SK-N-SH (cell line): Measurements from ENCODE around the gene ACE. TPM values are rescaled to one million over a fixed set of nuclear protein-coding genes. Genes with fewer than 3 reads are reported as not detected.

Experiments
- CTCF ChIA-PET: fragments of 300-600, 350-600 bp; formaldehyde crosslinking; extraction: SDS; loops from one replicate; lab custom pipeline; 2021; lab: Yijun Ruan, JAX
- POLR2A ChIA-PET: fragments of 350-600 bp; sonication (Branson Sonifier 250); formaldehyde crosslinking; extraction: SDS; loops from one replicate; lab custom pipeline; 2020; ENCODE audit warnings: antibody characterized with exemption, inconsistent platforms; lab: Yijun Ruan, JAX
- DNase-seq: peaks from one replicate; pipeline ENCODE4 v3.0.0; 2012
- H2AFZ ChIP-seq: fragments of 200-600 bp; sonication (generic); 2 replicates; pipeline ENCODE4 v1.8.1; 2016; ENCODE audit warnings: antibody characterized with exemption, mild to moderate bottlenecking, low read depth
- H3F3A ChIP-seq: fragments of 200-600 bp; sonication (generic); replicated peaks from 2 replicates; pipeline ENCODE3; 2016; ENCODE audit warnings: antibody characterized with exemption, mild to moderate bottlenecking; ENCODE audit not compliant: insufficient read depth
- H3K27ac ChIP-seq, 2 experiments: fragments of 200-500 bp in 1 of 2; fragments of 200-600 bp in 1 of 2; sonication (Bioruptor generic) in 1 of 2; sonication (generic), shearing (Covaris generic) in 1 of 2; 2 replicates each; pipeline versions ENCODE4 v1.5.1 to v1.6.1; 2014 to 2016; ENCODE audit warnings: low read depth in 2 of 2, inconsistent platforms in 1 of 2, low read length in 1 of 2, mild to moderate bottlenecking in 1 of 2, mixed read lengths in 1 of 2
- H3K27me3 ChIP-seq: fragments of 200-600 bp; sonication (generic), shearing (Covaris generic); 2 replicates; pipeline ENCODE4 v1.6.1; 2016; ENCODE audit warnings: mixed run types; ENCODE audit not compliant: insufficient read depth
- H3K36me3 ChIP-seq, 2 experiments: fragments of 200-500 bp in 1 of 2; fragments of 200-600 bp in 1 of 2; sonication (Bioruptor generic) in 1 of 2; sonication (generic) in 1 of 2; replicated peaks in 1 of 2; 2 replicates each; pipeline versions ENCODE3 to v1.5.1; 2014 to 2016; ENCODE audit warnings: low read length in 1 of 2, mild to moderate bottlenecking in 1 of 2; ENCODE audit not compliant: insufficient read depth in 2 of 2, control insufficient read depth in 1 of 2
- H3K4me1 ChIP-seq, 2 experiments: fragments of 200-500 bp in 1 of 2; fragments of 200-600 bp in 1 of 2; sonication (Bioruptor generic) in 1 of 2; sonication (generic), shearing (Covaris generic) in 1 of 2; 2 replicates each; pipeline versions ENCODE4 v1.5.1 to v1.6.1; 2014 to 2016; ENCODE audit warnings: low read depth in 1 of 2, low read length in 1 of 2, mixed run types in 1 of 2; ENCODE audit not compliant: insufficient read depth in 2 of 2, control insufficient read depth in 1 of 2
- H3K4me2 ChIP-seq: fragments of 200-600 bp; sonication (generic), shearing (Covaris generic); 2 replicates; pipeline ENCODE4 v1.6.1; 2017; ENCODE audit warnings: mixed run types
- H3K4me3 ChIP-seq, 2 experiments: fragments of 200-500 bp in 1 of 2; fragments of 200-600 bp in 1 of 2; sonication (Bioruptor generic) in 1 of 2; sonication (generic), shearing (Covaris generic) in 1 of 2; 2 replicates each; pipeline versions ENCODE4 v1.5.1 to v1.8.1; 2014 to 2016; ENCODE audit warnings: low read depth in 2 of 2, inconsistent platforms in 1 of 2, low read length in 1 of 2, mild to moderate bottlenecking in 1 of 2, mixed read lengths in 1 of 2, moderate library complexity in 1 of 2
- H3K79me2 ChIP-seq: fragments of 200-600 bp; sonication (generic); 2 replicates; pipeline ENCODE4 v1.8.1; 2017; ENCODE audit warnings: mild to moderate bottlenecking; ENCODE audit not compliant: insufficient read depth
- H3K9ac ChIP-seq: fragments of 200-600 bp; sonication (generic); 2 replicates; pipeline ENCODE4 v1.6.1; 2017; ENCODE audit warnings: mixed run types
- H3K9me2 ChIP-seq: fragments of 200-600 bp; sonication (generic); 2 replicates; pipeline ENCODE4 v1.6.1; 2017; ENCODE audit warnings: mixed run types
- H3K9me3 ChIP-seq: fragments of 200-600 bp; sonication (generic); 2 replicates; pipeline ENCODE4 v1.6.1; 2017; ENCODE audit warnings: mixed run types, mild to moderate bottlenecking, moderate library complexity
- H4K20me1 ChIP-seq: fragments of 200-600 bp; sonication (generic); 2 replicates; pipeline ENCODE4 v1.6.1; 2017; ENCODE audit warnings: mild to moderate bottlenecking, mixed run types; ENCODE audit not compliant: insufficient read depth
- CHD2 ChIP-seq: fragments of 150-350 bp; IDR thresholded peaks from 2 replicates; pipeline ENCODE4 v1.6.1; 2018; ENCODE audit warnings: low read length; ENCODE audit not compliant: partially characterized antibody
- CTCF ChIP-seq: fragments of 200-600 bp; sonication (generic); IDR thresholded peaks from 2 replicates; pipeline ENCODE4 v1.6.1; 2017; ENCODE audit warnings: antibody characterized with exemption, mild to moderate bottlenecking, moderate library complexity
- EP300 ChIP-seq, 2 experiments: IDR thresholded peaks; 2 replicates each; pipeline versions ENCODE4 v1.4.0 to v1.6.1; 2012; ENCODE audit warnings: borderline replicate concordance in 1 of 2, low read depth in 1 of 2, low read length in 1 of 2
- MXI1 ChIP-seq: IDR thresholded peaks from 2 replicates; pipeline ENCODE4 v1.6.1; 2012; ENCODE audit warnings: mild to moderate bottlenecking, low read depth, low read length, improper control_type of control experiment
- NFIC ChIP-seq: IDR thresholded peaks from 2 replicates; pipeline ENCODE4 v1.4.0; 2012; ENCODE audit warnings: borderline replicate concordance
- NRF1 ChIP-seq: IDR thresholded peaks from 2 replicates; pipeline ENCODE4 v1.6.1; 2012; ENCODE audit warnings: low read depth, mild to moderate bottlenecking, low read length
- RAD21 ChIP-seq: IDR thresholded peaks from 2 replicates; pipeline ENCODE4 v1.6.1; 2012; ENCODE audit warnings: mild to moderate bottlenecking, low read length
- RCOR1 ChIP-seq: fragments of 150-350 bp; IDR thresholded peaks from 2 replicates; pipeline ENCODE4 v1.6.1; 2017; ENCODE audit warnings: antibody characterized with exemption, low read length
- REST ChIP-seq: IDR thresholded peaks from 2 replicates; pipeline ENCODE4 v1.6.1; 2012; ENCODE audit warnings: mild to moderate bottlenecking, low read depth, low read length, moderate library complexity
- USF1 ChIP-seq: IDR thresholded peaks from 2 replicates; pipeline ENCODE4 v1.4.0; 2012; ENCODE audit warnings: low read depth, borderline replicate concordance
- ZBTB33 ChIP-seq: IDR thresholded peaks from 2 replicates; pipeline ENCODE4 v1.4.0; 2012; ENCODE audit warnings: low read depth, borderline replicate concordance
- WGBS: methylation state at CpG from one replicate; pipeline ENCODE4 v1.1.6; 2017; ENCODE audit warnings: low lambda C conversion rate; 5-methylcytosine and 5-hydroxymethylcytosine counted together
- polyA plus RNA-seq, 3 experiments: library from polyadenylated mRNA; depleted of rRNA; stranded (reverse); fragments of >200 nt; gene quantifications; 2 replicates each; pipeline ENCODE4 v1.2.3, GENCODE V29; 2012

Gene ACE
- polyA plus RNA-seq, 1 of the 3 experiments (the other 2 are of a cell fraction) = 12.1 TPM

- TF ChIP-seq REST (0 out of 2 replicates have a peak, but pooled peaks have one; percentile 14), MXI1 (peak; percentile 75)
Measured at GRCh38 chr17:63445954-63446752, 30.7 kb upstream of the ACE start, which contains the start of gene CYB561 (continued).

GRCh38 chr17:63446753-63447470 lies 29.9 kb upstream of the ACE start:
- no peaks in the 10 kb centered on the region for H3K27me3 ChIP-seq
- no peaks in the 10 kb centered on the region for H3K9me2 ChIP-seq
- ChIA-PET POLR2A (interaction anchor here (0.6 to 10.2 kb wide), 9 partner anchors 8 to 326 kb away, joined by 3 to 572 read pairs (median 4); partner anchors contain the start of genes ACE, CCDC47, DCAF7 and MAP3K3), CTCF (interaction anchor here (0.7 to 27.2 kb wide), 12 partner anchors 8 to 167 kb away, joined by 3 to 708 read pairs (median 5); partner anchors contain the start of genes ACE and DCAF7)
- peak overlapping the region; percentile 13 to 99; a peak in 2 of 4 replicates for H3K27ac ChIP-seq
- no peaks in the 10 kb centered on the region for H3K9me3 ChIP-seq
- H3K4me2 ChIP-seq = peak overlapping the region; percentile 80
- 81% methylated on average over 38 of the region's 44 CpGs for WGBS
- H4K20me1 ChIP-seq = no peaks in the 10 kb centered on the region
- TF ChIP-seq EP300 (IDR thresholded peaks at IDR 0.05; ENCODE audit: borderline replicate concordance in 1 of 2, low read depth in 1 of 2, low read length in 1 of 2) = peak in 1 of 2 experiments; percentile 35; a peak in 1 of 4 replicates
- no peak for TF ChIP-seq MXI1
- TF ChIP-seq ZBTB33 = no peak
- TF ChIP-seq CTCF = 0 out of 2 replicates have a peak, but pooled peaks have one; percentile 9
- no peak for TF ChIP-seq NRF1
- TF ChIP-seq CHD2 = no peak
- no peak for TF ChIP-seq RCOR1
- TF ChIP-seq USF1 = no peak
- TF ChIP-seq NFIC = no peak
- TF ChIP-seq RAD21 = no peak
- no peaks in the 10 kb centered on the region; the same call in 1 of the 2 replicates for H3K79me2 ChIP-seq
- H3K9ac ChIP-seq = peak overlapping the region; percentile 71; the same call in 1 of the 2 replicates
- H3K36me3 ChIP-seq = no peaks in the 10 kb centered on the region
- DNase-seq = peak; percentile 71
- peaks cover 32% of the 10 kb centered on the region for H3F3A ChIP-seq
- peak overlapping the region in 1 of 2 experiments; percentile 56; a peak in 2 of 4 replicates for H3K4me3 ChIP-seq
- peaks cover 8 to 63% of the 10 kb centered on the region in 2 experiments; a peak in 3 of 4 replicates for H3K4me1 ChIP-seq
- peak overlapping the region; percentile 75; the same call in 1 of the 2 replicates for H2AFZ ChIP-seq
